ENCODE results near the gene TOM1L2.
"Not testable (repeated sequence)": the region's sequence is repeated elsewhere in the genome, so short reads cannot be mapped to it uniquely, and the experiment has no call there.

Gene TOM1L2

GRCh38 chr17:17998934-17999333 lies 26.7 kb upstream of the TOM1L2 start:
- Histone ChIP-seq H3K27me3 (ENCODE audit: control insufficient read depth in 1 of 2, insufficient read depth in 2 of 2, low read length in 2 of 2) (no peaks in the 10 kb centered on the region), H3K9ac (ENCODE audit: low read depth in 1 of 2, low read length in 2 of 2) (no peak overlapping the region), H3K4me1 (ENCODE audit: control insufficient read depth in 1 of 2, insufficient read depth in 2 of 2, low read length in 2 of 2) (peaks cover 0 to 8% of the 10 kb centered on the region in 2 donors), H3K9me3 (ENCODE audit: control insufficient read depth in 1 of 2, low read length in 2 of 2) (no peaks in the 10 kb centered on the region), H3K36me3 (ENCODE audit: control insufficient read depth in 1 of 2, insufficient read depth in 2 of 2, low read length in 2 of 2) (no peaks in the 10 kb centered on the region), H3K4me3 (ENCODE audit: low read depth in 1 of 2, low read length in 2 of 2) (no peak overlapping the region), H3K27ac (ENCODE audit: low read depth, low read length) (no peak overlapping the region)

- H3K27ac ChIP-seq (ENCODE audit: low read depth, low read length); H3K9me3 ChIP-seq (ENCODE audit: control insufficient read depth in 1 of 2, low read length in 2 of 2); H3K9ac ChIP-seq (ENCODE audit: low read depth in 1 of 2, low read length in 2 of 2); H3K36me3 ChIP-seq (ENCODE audit: control insufficient read depth in 1 of 2, insufficient read depth in 2 of 2, low read length in 2 of 2); H3K4me3 ChIP-seq (ENCODE audit: low read depth in 1 of 2, low read length in 2 of 2); H3K27me3 ChIP-seq (ENCODE audit: control insufficient read depth in 1 of 2, insufficient read depth in 2 of 2, low read length in 2 of 2); H3K4me1 ChIP-seq (ENCODE audit: control insufficient read depth in 1 of 2, insufficient read depth in 2 of 2, low read length in 2 of 2): not testable (repeated sequence)
Observed at GRCh38 chr17:17995887-17996286, 23.7 kb upstream of the TOM1L2 start.

- H3K9me3 ChIP-seq (ENCODE audit: control insufficient read depth in 1 of 2, low read length in 2 of 2), result no peaks in the 10 kb centered on the region
- H3K9ac ChIP-seq (ENCODE audit: low read depth in 1 of 2, low read length in 2 of 2), result no peak overlapping the region
- no peaks in the 10 kb centered on the region for H3K36me3 ChIP-seq (ENCODE audit: control insufficient read depth in 1 of 2, insufficient read depth in 2 of 2, low read length in 2 of 2)
- H3K4me1 ChIP-seq (ENCODE audit: control insufficient read depth in 1 of 2, insufficient read depth in 2 of 2, low read length in 2 of 2), result peaks cover 0 to under 1% of the 10 kb centered on the region in 2 donors
- no peak overlapping the region for H3K27ac ChIP-seq (ENCODE audit: low read depth, low read length)
- no peak overlapping the region for H3K4me3 ChIP-seq (ENCODE audit: low read depth in 1 of 2, low read length in 2 of 2)
- H3K27me3 ChIP-seq (ENCODE audit: control insufficient read depth in 1 of 2, insufficient read depth in 2 of 2, low read length in 2 of 2), result no peaks in the 10 kb centered on the region
Observed at GRCh38 chr17:17994271-17995069, 22.3 kb upstream of the TOM1L2 start.

GRCh38 chr17:17993852-17994251 lies 21.7 kb upstream of the TOM1L2 start:
- H3K9me3 ChIP-seq (ENCODE audit: control insufficient read depth in 1 of 2, low read length in 2 of 2), result no peaks in the 10 kb centered on the region

GRCh38 chr17:17993366-17993765 lies 21.2 kb upstream of the TOM1L2 start:
- H3K9me3 ChIP-seq (ENCODE audit: control insufficient read depth in 1 of 2, low read length in 2 of 2), result no peaks in the 10 kb centered on the region
- no peak overlapping the region for H3K27ac ChIP-seq (ENCODE audit: low read depth, low read length)
- H3K27me3 ChIP-seq (ENCODE audit: control insufficient read depth in 1 of 2, insufficient read depth in 2 of 2, low read length in 2 of 2), result no peaks in the 10 kb centered on the region
- no peaks in the 10 kb centered on the region for H3K36me3 ChIP-seq (ENCODE audit: control insufficient read depth in 1 of 2, insufficient read depth in 2 of 2, low read length in 2 of 2)
- no peak overlapping the region for H3K9ac ChIP-seq (ENCODE audit: low read depth in 1 of 2, low read length in 2 of 2)
- no peak overlapping the region for H3K4me3 ChIP-seq (ENCODE audit: low read depth in 1 of 2, low read length in 2 of 2)
- H3K4me1 ChIP-seq (ENCODE audit: control insufficient read depth in 1 of 2, insufficient read depth in 2 of 2, low read length in 2 of 2), result no peaks in the 10 kb centered on the region

More at GRCh38 chr17:17993852-17994251, 21.7 kb upstream of the TOM1L2 start:
- Histone ChIP-seq H3K9ac (ENCODE audit: low read depth in 1 of 2, low read length in 2 of 2) (no peak overlapping the region), H3K27ac (ENCODE audit: low read depth, low read length) (no peak overlapping the region), H3K27me3 (ENCODE audit: control insufficient read depth in 1 of 2, insufficient read depth in 2 of 2, low read length in 2 of 2) (no peaks in the 10 kb centered on the region), H3K36me3 (ENCODE audit: control insufficient read depth in 1 of 2, insufficient read depth in 2 of 2, low read length in 2 of 2) (no peaks in the 10 kb centered on the region), H3K4me3 (ENCODE audit: low read depth in 1 of 2, low read length in 2 of 2) (no peak overlapping the region), H3K4me1 (ENCODE audit: control insufficient read depth in 1 of 2, insufficient read depth in 2 of 2, low read length in 2 of 2) (no peaks in the 10 kb centered on the region)

GRCh38 chr17:17990282-17990681 lies 18.1 kb upstream of the TOM1L2 start:
- Histone ChIP-seq H3K27ac (ENCODE audit: low read depth, low read length) (no peak overlapping the region), H3K4me1 (ENCODE audit: control insufficient read depth in 1 of 2, insufficient read depth in 2 of 2, low read length in 2 of 2) (no peaks in the 10 kb centered on the region), H3K36me3 (ENCODE audit: control insufficient read depth in 1 of 2, insufficient read depth in 2 of 2, low read length in 2 of 2) (no peaks in the 10 kb centered on the region), H3K27me3 (ENCODE audit: control insufficient read depth in 1 of 2, insufficient read depth in 2 of 2, low read length in 2 of 2) (no peaks in the 10 kb centered on the region), H3K9me3 (ENCODE audit: control insufficient read depth in 1 of 2, low read length in 2 of 2) (no peaks in the 10 kb centered on the region), H3K9ac (ENCODE audit: low read depth in 1 of 2, low read length in 2 of 2) (no peak overlapping the region), H3K4me3 (ENCODE audit: low read depth in 1 of 2, low read length in 2 of 2) (no peak overlapping the region)

- Histone ChIP-seq H3K27ac (ENCODE audit: low read depth, low read length) (no peak overlapping the region), H3K4me3 (ENCODE audit: low read depth in 1 of 2, low read length in 2 of 2) (no peak overlapping the region), H3K4me1 (ENCODE audit: control insufficient read depth in 1 of 2, insufficient read depth in 2 of 2, low read length in 2 of 2) (no peaks in the 10 kb centered on the region), H3K27me3 (ENCODE audit: control insufficient read depth in 1 of 2, insufficient read depth in 2 of 2, low read length in 2 of 2) (no peaks in the 10 kb centered on the region), H3K36me3 (ENCODE audit: control insufficient read depth in 1 of 2, insufficient read depth in 2 of 2, low read length in 2 of 2) (no peaks in the 10 kb centered on the region), H3K9ac (ENCODE audit: low read depth in 1 of 2, low read length in 2 of 2) (no peak overlapping the region), H3K9me3 (ENCODE audit: control insufficient read depth in 1 of 2, low read length in 2 of 2) (no peaks in the 10 kb centered on the region)
Observed at GRCh38 chr17:17989618-17990017, 17.4 kb upstream of the TOM1L2 start.

- no peak overlapping the region for H3K9ac ChIP-seq (ENCODE audit: low read depth in 1 of 2, low read length in 2 of 2)
- no peaks in the 10 kb centered on the region for H3K27me3 ChIP-seq (ENCODE audit: control insufficient read depth in 1 of 2, insufficient read depth in 2 of 2, low read length in 2 of 2)
- no peaks in the 10 kb centered on the region for H3K4me1 ChIP-seq (ENCODE audit: control insufficient read depth in 1 of 2, insufficient read depth in 2 of 2, low read length in 2 of 2)
- H3K9me3 ChIP-seq (ENCODE audit: control insufficient read depth in 1 of 2, low read length in 2 of 2), result no peaks in the 10 kb centered on the region
- H3K27ac ChIP-seq (ENCODE audit: low read depth, low read length), result no peak overlapping the region
- H3K4me3 ChIP-seq (ENCODE audit: low read depth in 1 of 2, low read length in 2 of 2), result no peak overlapping the region
- H3K36me3 ChIP-seq (ENCODE audit: control insufficient read depth in 1 of 2, insufficient read depth in 2 of 2, low read length in 2 of 2), result no peaks in the 10 kb centered on the region
Observed at GRCh38 chr17:17989081-17989480, 16.9 kb upstream of the TOM1L2 start.

- H3K4me1 ChIP-seq (ENCODE audit: control insufficient read depth in 1 of 2, insufficient read depth in 2 of 2, low read length in 2 of 2), result no peaks in the 10 kb centered on the region
- no peaks in the 10 kb centered on the region for H3K27me3 ChIP-seq (ENCODE audit: control insufficient read depth in 1 of 2, insufficient read depth in 2 of 2, low read length in 2 of 2)
- no peaks in the 10 kb centered on the region for H3K9me3 ChIP-seq (ENCODE audit: control insufficient read depth in 1 of 2, low read length in 2 of 2)
- no peak overlapping the region for H3K4me3 ChIP-seq (ENCODE audit: low read depth in 1 of 2, low read length in 2 of 2)
- no peaks in the 10 kb centered on the region for H3K36me3 ChIP-seq (ENCODE audit: control insufficient read depth in 1 of 2, insufficient read depth in 2 of 2, low read length in 2 of 2)
- H3K9ac ChIP-seq (ENCODE audit: low read depth in 1 of 2, low read length in 2 of 2), result no peak overlapping the region
- H3K27ac ChIP-seq (ENCODE audit: low read depth, low read length), result no peak overlapping the region
Observed at GRCh38 chr17:17988427-17988945, 16.3 kb upstream of the TOM1L2 start.

GRCh38 chr17:17987901-17988300 lies 15.7 kb upstream of the TOM1L2 start:
- Histone ChIP-seq H3K27ac (ENCODE audit: low read depth, low read length) (no peak overlapping the region), H3K4me3 (ENCODE audit: low read depth in 1 of 2, low read length in 2 of 2) (no peak overlapping the region), H3K9ac (ENCODE audit: low read depth in 1 of 2, low read length in 2 of 2) (no peak overlapping the region), H3K4me1 (ENCODE audit: control insufficient read depth in 1 of 2, insufficient read depth in 2 of 2, low read length in 2 of 2) (no peaks in the 10 kb centered on the region), H3K36me3 (ENCODE audit: control insufficient read depth in 1 of 2, insufficient read depth in 2 of 2, low read length in 2 of 2) (no peaks in the 10 kb centered on the region), H3K27me3 (ENCODE audit: control insufficient read depth in 1 of 2, insufficient read depth in 2 of 2, low read length in 2 of 2) (no peaks in the 10 kb centered on the region), H3K9me3 (ENCODE audit: control insufficient read depth in 1 of 2, low read length in 2 of 2) (no peaks in the 10 kb centered on the region)

All from duodenal mucosa (tissue), 2 donors.